HepG2 (cell line): ENCODE results near the gene OTOP3. TPM values are rescaled to one million over a fixed set of nuclear protein-coding genes. Genes with fewer than 3 reads are reported as not detected.

Experiments
- ATAC-seq: fragments of 200-7000 bp; cut with Tn5 transposase; 3 replicates; pipeline ENCODE4 v1.9.1; 2020; ENCODE audit warnings: mild to moderate bottlenecking, moderate library complexity
- BruUV-seq: library from RNA; stranded (reverse); fragments of 400-500 nt; replicated peaks from 2 replicates; lab custom pipeline; 2021; lab: Mats Ljungman, UMichigan
- CTCF ChIA-PET: fragments of 300-600 bp; formaldehyde crosslinking; extraction: SDS; loops from one replicate; lab custom pipeline; 2021; ENCODE audit warnings: low total read pairs, inconsistent platforms, low intra/inter-chr PET ratio; lab: Yijun Ruan, JAX
- POLR2A ChIA-PET: fragments of 350-600 bp; sonication (Branson Sonifier 250); formaldehyde crosslinking; loops from one replicate; lab custom pipeline; 2020; ENCODE audit warnings: antibody characterized with exemption, inconsistent platforms; lab: Yijun Ruan, JAX
- DNase-seq: peaks from one replicate; pipeline ENCODE4 v3.0.0-alpha.2; 2015; ENCODE audit warnings: low spot score
- FAIRE-seq: peaks from 3 replicates; lab custom pipeline; 2011; peaks lifted over from hg19 to GRCh38; lab: Jason Lieb, UNC
- H2AFZ ChIP-seq: one replicate; pipeline ENCODE4 v1.6.1; 2011; ENCODE audit warnings: low read length, inconsistent platforms
- H3K27ac ChIP-seq: fragments of 300-600 bp; 3 replicates; pipeline ENCODE4 v1.8.0; 2011; ENCODE audit warnings: mixed run types, mild to moderate bottlenecking, mixed read lengths, low read length, inconsistent platforms; ENCODE audit not compliant: insufficient read depth; ENCODE audit errors: extremely low read length
- H3K27me3 ChIP-seq, 2 experiments: fragments of 200-600 bp in 1 of 2; 2 replicates in 1 of 2; 3 replicates in 1 of 2; pipeline versions ENCODE4 v1.6.0 to v1.8.0; 2011; ENCODE audit warnings: low read length in 2 of 2, mild to moderate bottlenecking in 2 of 2, moderate library complexity in 2 of 2, inconsistent platforms in 1 of 2; ENCODE audit not compliant: insufficient read depth in 2 of 2, control insufficient read depth in 1 of 2
- H3K36me3 ChIP-seq, 2 experiments: fragments of 200-600 bp in 1 of 2; replicated peaks in 1 of 2; 2 replicates in 1 of 2; 3 replicates in 1 of 2; pipeline versions ENCODE4 v1.5.1 to v1.8.0; 2011; ENCODE audit warnings: low read length in 2 of 2, inconsistent platforms in 1 of 2; ENCODE audit not compliant: insufficient read depth in 2 of 2, control insufficient read depth in 1 of 2
- H3K4me1 ChIP-seq: 2 replicates; pipeline ENCODE4 v1.5.1; 2012; ENCODE audit warnings: low read length, inconsistent platforms; ENCODE audit not compliant: insufficient read depth
- H3K4me2 ChIP-seq: 2 replicates; pipeline ENCODE4 v1.6.0; 2011; ENCODE audit warnings: low read depth, low read length, inconsistent platforms
- H3K4me3 ChIP-seq, 3 experiments: fragments of 200-600 bp in 1 of 3; sonication (generic), shearing (Covaris generic) in 1 of 3; replicated peaks in 1 of 3; 2 replicates each; pipeline ENCODE4 v1.5.1; 2011 to 2016; ENCODE audit warnings: low read length in 3 of 3, inconsistent platforms in 2 of 3, low read depth in 2 of 3, mild to moderate bottlenecking in 2 of 3, control low read depth in 1 of 3, mixed read lengths in 1 of 3; ENCODE audit not compliant: insufficient read depth in 1 of 3
- H3K79me2 ChIP-seq: one replicate; pipeline ENCODE4 v1.6.1; 2011; ENCODE audit warnings: low read length, inconsistent platforms; ENCODE audit not compliant: insufficient read depth
- H3K9ac ChIP-seq: 2 replicates; pipeline ENCODE4 v1.6.0; 2011; ENCODE audit warnings: mild to moderate bottlenecking, low read depth, low read length, inconsistent platforms; ENCODE audit not compliant: insufficient read depth
- H3K9me3 ChIP-seq: 2 replicates; pipeline ENCODE4 v1.5.1; 2012; ENCODE audit warnings: mild to moderate bottlenecking, low read length
- H4K20me1 ChIP-seq: 2 replicates; pipeline ENCODE4 v1.6.0; 2011; ENCODE audit warnings: inconsistent platforms, mild to moderate bottlenecking, low read length, moderate library complexity; ENCODE audit not compliant: insufficient read depth
- ARNT ChIP-seq: fragments of 450-650 bp; IDR thresholded peaks from 2 replicates; pipeline ENCODE4 v1.6.1; 2017
- DNMT1 ChIP-seq: sonication (generic); formaldehyde crosslinking; IDR thresholded peaks from 2 replicates; pipeline ENCODE4 v1.5.1; 2020; ENCODE audit warnings: mild to moderate bottlenecking, missing genetic modification reagents
- GMEB2 ChIP-seq: IDR thresholded peaks from 2 replicates; pipeline ENCODE4 v1.6.1; 2016; ENCODE audit warnings: missing biosample characterization, missing genetic modification reagents, low read depth
- GPN1 ChIP-seq: sonication (generic); formaldehyde crosslinking; IDR thresholded peaks from 2 replicates; pipeline ENCODE4 v1.5.1; 2020; ENCODE audit warnings: missing genetic modification reagents, borderline replicate concordance
- HMG20B ChIP-seq: conservative IDR thresholded peaks from 2 replicates; pipeline ENCODE4 v1.6.1; 2016; ENCODE audit warnings: missing genetic modification reagents, missing compliant biosample characterization
- PLRG1 ChIP-seq: fragments of 450-650 bp; conservative IDR thresholded peaks from 2 replicates; pipeline ENCODE4 v1.6.1; 2016
- SNRNP70 ChIP-seq: fragments of 200-400 bp; formaldehyde crosslinking; IDR thresholded peaks from 2 replicates; pipeline ENCODE4 v1.6.1; 2017; ENCODE audit warnings: mild to moderate bottlenecking, low read depth, low read length, moderate library complexity
- ZKSCAN8 ChIP-seq: IDR thresholded peaks from 2 replicates; pipeline ENCODE4 v1.6.1; 2016; ENCODE audit warnings: borderline replicate concordance, missing genetic modification reagents, missing compliant biosample characterization
- ZNF512 ChIP-seq: sonication (generic); formaldehyde crosslinking; IDR thresholded peaks from 2 replicates; pipeline ENCODE4 v1.4.0; 2020; ENCODE audit warnings: mild to moderate bottlenecking, missing genetic modification reagents
- WGBS: methylation state at CpG from one replicate; pipeline ENCODE4 v1.1.6; 2017; ENCODE audit warnings: low lambda C conversion rate; 5-methylcytosine and 5-hydroxymethylcytosine counted together
- in situ Hi-C: cut with HindIII; loops from 2 replicates; pipeline ENCODE4 v1.10.0; 2017; ENCODE audit warnings: low pct_unique_long_range_greater_than_20kb; ENCODE audit not compliant: extremely low pct_ligation_motif_present
- intact Hi-C: fragments of 100-400 bp; cut with micrococcal nuclease; formaldehyde crosslinking; loops from one replicate; pipeline ENCODE4 v1.10.0; 2022; ENCODE audit not compliant: unreplicated experiment
- polyA plus RNA-seq, 8 experiments: library from polyadenylated mRNA; depleted of rRNA in 3 of 8; stranded (reverse) in 7 of 8; unstranded in 1 of 8; fragments of >200 nt; fragmentation: Illumina TruSeq in 4 of 8; extraction: Trizol in 4 of 8; gene quantifications; 2 replicates each; pipeline versions ENCODE4 v1.2.1 to v1.2.3, GENCODE V29; 2011 to 2016; ENCODE audit warnings: low read depth in 4 of 8, missing spikeins in 1 of 8, mixed read lengths in 1 of 8; ENCODE audit not compliant: insufficient read depth in 1 of 8
- total RNA-seq, 5 experiments: library from RNA; depleted of rRNA; stranded (reverse); fragments of >200 nt; fragmentation: Illumina TruSeq; extraction: Trizol; gene quantifications; 2 replicates each; pipeline ENCODE4 v1.2.3, GENCODE V29; 2016; ENCODE audit warnings: low read depth in 1 of 5
- TF ChIP-seq, protein P1 (sequence below): sonication (generic); formaldehyde crosslinking; IDR thresholded peaks from 2 replicates; pipeline ENCODE4 v1.5.1; 2020; ENCODE audit warnings: mild to moderate bottlenecking, missing genetic modification reagents, borderline replicate concordance
- TF ChIP-seq, protein P2 (sequence below): sonication (generic); formaldehyde crosslinking; IDR thresholded peaks from 2 replicates; pipeline ENCODE4 v1.8.1; 2022; ENCODE audit warnings: low read depth, mild to moderate bottlenecking, missing genetic modification reagents

Gene OTOP3
- total and polyA plus RNA-seq, 2 of the 13 experiments (the other 11 are each of a cell fraction or from before 2014, with no cell fraction given): not detected

DNA sequence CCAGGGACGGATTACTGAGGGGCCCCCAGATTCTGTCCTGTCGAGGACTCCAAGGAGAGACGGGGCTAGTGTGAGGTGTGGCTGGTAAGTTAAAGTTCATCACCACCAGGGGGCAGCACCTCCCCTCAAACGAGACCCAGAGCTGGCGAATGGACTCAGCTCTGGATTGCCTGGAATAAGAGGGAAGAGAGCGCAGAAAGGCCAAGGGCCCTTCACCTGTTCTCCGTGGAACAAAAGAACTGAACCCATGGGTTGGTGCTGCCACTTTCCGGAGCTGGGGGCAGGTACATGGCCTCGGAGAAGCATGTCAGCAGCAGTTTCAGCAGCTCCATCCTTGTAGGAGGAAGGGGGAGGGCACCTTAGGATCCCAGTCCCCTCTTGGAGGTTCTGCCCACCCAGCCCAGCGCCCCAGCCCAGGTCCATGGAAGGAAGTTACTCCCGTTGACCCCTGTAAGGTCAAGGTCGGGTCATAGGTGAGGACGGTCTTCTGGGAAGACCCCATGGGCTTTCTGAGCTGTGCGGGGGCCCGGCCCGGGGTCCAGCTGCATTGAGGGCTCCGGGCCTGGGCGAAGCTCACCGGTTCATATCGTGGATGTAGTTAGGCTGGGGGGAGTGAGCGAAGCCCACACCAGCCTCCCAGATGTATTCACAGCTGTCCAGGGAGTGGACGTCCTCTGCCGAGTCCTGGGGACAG lies 26.1 kb downstream of the OTOP3 start:
- Histone ChIP-seq H3K79me2 (no peaks in the 10 kb centered on the region), H4K20me1 (no peaks in the 10 kb centered on the region), H3K27ac (no peak overlapping the region), H3K4me3 (no peak overlapping the region), H3K4me1 (peaks cover 6% of the 10 kb centered on the region; the same call in 1 of the 2 replicates), H3K27me3 (no peaks in the 10 kb centered on the region; a peak in 2 of 5 replicates), H3K9ac (no peak overlapping the region), H3K4me2 (no peak overlapping the region), H2AFZ (no peak overlapping the region), H3K36me3 (no peaks in the 10 kb centered on the region), H3K9me3 (no peaks in the 10 kb centered on the region)
- peak; percentile 98 for FAIRE-seq
- POLR2A ChIA-PET: interaction anchor here (0.7 to 5.2 kb wide), 14 partner anchors 9 to 243 kb away, joined by 3 to 94 read pairs (median 8); partner anchors contain the start of genes ARMC7, CDR2L, FDXR and HID1
- in situ Hi-C loops (loop anchor here (5.0 to 10.0 kb wide), 2 partner anchors 45 to 453 kb away; no protein-coding TSS in a partner anchor), intact Hi-C loops (loop anchor here (1.0 to 5.0 kb wide), 4 partner anchors 20 to 170 kb away; no protein-coding TSS in a partner anchor)
- BruUV-seq: no TSS peak
- peak; percentile 70 for ATAC-seq
- CTCF ChIA-PET: interaction anchor here (0.8 to 2.6 kb wide), 7 partner anchors 39 to 130 kb away, joined by 3 to 44 read pairs (median 4); partner anchors contain the start of genes MRPL58, OTOP2 and USH1G
- DNase-seq: peak; percentile 85
- WGBS: 36% methylated on average over 17 of the region's 23 CpGs
- TF ChIP-seq ZNF512 (no peak), SNRNP70 (no peak), HMG20B (no peak), ZKSCAN8 (no peak), ARNT (no peak), GMEB2 (CRISPR knock-in tag) (no peak), PLRG1 (no peak), DNMT1 (no peak), GPN1 (CRISPR knock-in tag) (no peak)
- TF ChIP-seq, protein P1, sequence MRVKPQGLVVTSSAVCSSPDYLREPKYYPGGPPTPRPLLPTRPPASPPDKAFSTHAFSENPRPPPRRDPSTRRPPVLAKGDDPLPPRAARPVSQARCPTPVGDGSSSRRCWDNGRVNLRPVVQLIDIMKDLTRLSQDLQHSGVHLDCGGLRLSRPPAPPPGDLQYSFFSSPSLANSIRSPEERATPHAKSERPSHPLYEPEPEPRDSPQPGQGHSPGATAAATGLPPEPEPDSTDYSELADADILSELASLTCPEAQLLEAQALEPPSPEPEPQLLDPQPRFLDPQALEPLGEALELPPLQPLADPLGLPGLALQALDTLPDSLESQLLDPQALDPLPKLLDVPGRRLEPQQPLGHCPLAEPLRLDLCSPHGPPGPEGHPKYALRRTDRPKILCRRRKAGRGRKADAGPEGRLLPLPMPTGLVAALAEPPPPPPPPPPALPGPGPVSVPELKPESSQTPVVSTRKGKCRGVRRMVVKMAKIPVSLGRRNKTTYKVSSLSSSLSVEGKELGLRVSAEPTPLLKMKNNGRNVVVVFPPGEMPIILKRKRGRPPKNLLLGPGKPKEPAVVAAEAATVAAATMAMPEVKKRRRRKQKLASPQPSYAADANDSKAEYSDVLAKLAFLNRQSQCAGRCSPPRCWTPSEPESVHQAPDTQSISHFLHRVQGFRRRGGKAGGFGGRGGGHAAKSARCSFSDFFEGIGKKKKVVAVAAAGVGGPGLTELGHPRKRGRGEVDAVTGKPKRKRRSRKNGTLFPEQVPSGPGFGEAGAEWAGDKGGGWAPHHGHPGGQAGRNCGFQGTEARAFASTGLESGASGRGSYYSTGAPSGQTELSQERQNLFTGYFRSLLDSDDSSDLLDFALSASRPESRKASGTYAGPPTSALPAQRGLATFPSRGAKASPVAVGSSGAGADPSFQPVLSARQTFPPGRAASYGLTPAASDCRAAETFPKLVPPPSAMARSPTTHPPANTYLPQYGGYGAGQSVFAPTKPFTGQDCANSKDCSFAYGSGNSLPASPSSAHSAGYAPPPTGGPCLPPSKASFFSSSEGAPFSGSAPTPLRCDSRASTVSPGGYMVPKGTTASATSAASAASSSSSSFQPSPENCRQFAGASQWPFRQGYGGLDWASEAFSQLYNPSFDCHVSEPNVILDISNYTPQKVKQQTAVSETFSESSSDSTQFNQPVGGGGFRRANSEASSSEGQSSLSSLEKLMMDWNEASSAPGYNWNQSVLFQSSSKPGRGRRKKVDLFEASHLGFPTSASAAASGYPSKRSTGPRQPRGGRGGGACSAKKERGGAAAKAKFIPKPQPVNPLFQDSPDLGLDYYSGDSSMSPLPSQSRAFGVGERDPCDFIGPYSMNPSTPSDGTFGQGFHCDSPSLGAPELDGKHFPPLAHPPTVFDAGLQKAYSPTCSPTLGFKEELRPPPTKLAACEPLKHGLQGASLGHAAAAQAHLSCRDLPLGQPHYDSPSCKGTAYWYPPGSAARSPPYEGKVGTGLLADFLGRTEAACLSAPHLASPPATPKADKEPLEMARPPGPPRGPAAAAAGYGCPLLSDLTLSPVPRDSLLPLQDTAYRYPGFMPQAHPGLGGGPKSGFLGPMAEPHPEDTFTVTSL (CRISPR knock-in tag): no peak
- TF ChIP-seq, protein P2, sequence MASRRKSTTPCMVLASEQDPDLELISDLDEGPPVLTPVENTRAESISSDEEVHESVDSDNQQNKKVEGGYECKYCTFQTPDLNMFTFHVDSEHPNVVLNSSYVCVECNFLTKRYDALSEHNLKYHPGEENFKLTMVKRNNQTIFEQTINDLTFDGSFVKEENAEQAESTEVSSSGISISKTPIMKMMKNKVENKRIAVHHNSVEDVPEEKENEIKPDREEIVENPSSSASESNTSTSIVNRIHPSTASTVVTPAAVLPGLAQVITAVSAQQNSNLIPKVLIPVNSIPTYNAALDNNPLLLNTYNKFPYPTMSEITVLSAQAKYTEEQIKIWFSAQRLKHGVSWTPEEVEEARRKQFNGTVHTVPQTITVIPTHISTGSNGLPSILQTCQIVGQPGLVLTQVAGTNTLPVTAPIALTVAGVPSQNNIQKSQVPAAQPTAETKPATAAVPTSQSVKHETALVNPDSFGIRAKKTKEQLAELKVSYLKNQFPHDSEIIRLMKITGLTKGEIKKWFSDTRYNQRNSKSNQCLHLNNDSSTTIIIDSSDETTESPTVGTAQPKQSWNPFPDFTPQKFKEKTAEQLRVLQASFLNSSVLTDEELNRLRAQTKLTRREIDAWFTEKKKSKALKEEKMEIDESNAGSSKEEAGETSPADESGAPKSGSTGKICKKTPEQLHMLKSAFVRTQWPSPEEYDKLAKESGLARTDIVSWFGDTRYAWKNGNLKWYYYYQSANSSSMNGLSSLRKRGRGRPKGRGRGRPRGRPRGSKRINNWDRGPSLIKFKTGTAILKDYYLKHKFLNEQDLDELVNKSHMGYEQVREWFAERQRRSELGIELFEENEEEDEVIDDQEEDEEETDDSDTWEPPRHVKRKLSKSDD (CRISPR knock-in tag): no peak
